Eye (tissue), 1 donor: ENCODE data around the gene TMEM132D.
"Not testable (repeated sequence)": the region's sequence is repeated elsewhere in the genome, so short reads cannot be mapped to it uniquely, and the experiment has no call there.

Experiments
- DNase-seq: peaks from one replicate; pipeline ENCODE4 v3.0.0-alpha.2; 2015

Gene TMEM132D

DNA sequence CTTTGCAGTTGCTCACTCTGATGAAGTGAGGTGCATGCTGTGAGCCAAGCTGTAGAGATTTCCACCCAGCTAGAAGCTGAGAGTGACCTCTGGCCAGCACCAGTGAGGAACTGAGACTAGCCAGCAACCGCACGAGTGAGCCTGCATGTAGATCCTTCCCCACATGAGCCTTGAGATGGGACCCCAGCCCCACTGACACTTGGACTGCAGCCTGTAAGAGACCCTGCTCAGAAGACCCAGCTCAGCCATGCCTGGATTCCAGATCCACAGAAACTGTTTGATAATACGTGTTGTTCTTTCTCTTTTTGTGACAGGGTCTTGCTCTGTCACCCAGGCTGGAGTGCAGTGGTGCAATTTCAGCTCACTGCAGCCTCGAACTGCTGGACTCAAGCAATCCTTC is 821.4 kb downstream of the TMEM132D start:
- no peak for DNase-seq

GRCh38 chr12:129081755-129082250 is 822.0 kb downstream of the TMEM132D start:
- DNase-seq, result no peak

DNA sequence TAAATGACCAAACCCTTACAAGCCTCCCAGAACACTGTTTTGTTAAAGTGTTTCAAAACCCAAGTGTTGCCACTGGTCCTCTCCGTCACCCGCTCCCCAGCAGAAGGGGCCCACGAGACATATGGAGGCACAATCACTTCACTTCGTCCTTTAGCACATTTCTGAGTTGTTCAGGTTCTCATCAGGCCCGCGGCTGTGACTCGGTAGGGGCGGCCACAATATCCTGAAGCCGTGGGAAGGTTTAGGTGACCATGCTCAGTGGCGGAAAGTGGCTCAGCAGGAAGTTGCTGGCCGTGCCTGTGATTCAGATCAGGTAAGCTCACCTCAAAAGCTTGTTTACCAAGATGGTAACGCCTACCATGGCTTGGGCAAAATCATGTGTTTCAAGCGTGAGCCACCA is 823.0 kb downstream of the TMEM132D start:
- no peak for DNase-seq

DNA sequence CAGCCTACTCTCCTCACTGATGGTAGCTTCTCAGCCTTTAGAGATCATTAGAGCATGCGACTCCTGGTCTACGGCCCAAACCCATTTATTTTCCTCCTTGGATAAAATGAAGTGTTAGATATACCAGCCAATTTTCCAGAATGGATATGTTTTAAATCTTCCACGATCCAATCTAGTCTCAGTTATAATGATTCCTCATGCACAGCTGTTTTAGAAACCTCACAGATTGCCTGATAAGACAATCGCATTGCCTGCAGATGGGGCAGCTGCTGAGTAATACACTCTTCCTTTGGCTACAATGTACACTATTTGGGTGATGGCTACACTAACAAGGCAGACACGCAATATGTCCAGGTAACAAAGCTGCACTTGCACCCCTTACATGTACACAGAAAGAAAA is 823.4 kb downstream of the TMEM132D start:
- no peak for DNase-seq

DNA sequence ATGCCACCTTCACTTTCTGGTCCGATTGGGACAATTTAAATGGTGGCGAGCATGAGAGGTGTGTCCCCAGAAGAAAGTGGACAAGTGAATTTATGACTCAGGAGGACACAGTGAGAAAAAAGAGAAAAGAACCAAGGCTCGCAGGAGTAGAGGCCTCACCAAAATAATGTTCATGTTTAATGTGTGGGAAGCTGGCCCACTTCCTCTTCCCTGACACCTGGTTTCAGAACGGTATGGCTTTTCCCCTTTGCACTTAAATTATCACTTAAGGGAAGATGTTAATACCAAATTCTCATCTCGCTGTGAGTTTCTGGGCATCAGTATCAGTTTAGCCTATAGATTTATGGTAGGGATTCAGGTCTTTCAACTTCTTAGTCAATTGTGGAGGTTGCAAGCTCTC is 824.1 kb downstream of the TMEM132D start:
- no peak for DNase-seq

- no peak for DNase-seq
These were observed 827.1 kb downstream of the TMEM132D start for GRCh38 chr12:129076441-129077320.

DNA sequence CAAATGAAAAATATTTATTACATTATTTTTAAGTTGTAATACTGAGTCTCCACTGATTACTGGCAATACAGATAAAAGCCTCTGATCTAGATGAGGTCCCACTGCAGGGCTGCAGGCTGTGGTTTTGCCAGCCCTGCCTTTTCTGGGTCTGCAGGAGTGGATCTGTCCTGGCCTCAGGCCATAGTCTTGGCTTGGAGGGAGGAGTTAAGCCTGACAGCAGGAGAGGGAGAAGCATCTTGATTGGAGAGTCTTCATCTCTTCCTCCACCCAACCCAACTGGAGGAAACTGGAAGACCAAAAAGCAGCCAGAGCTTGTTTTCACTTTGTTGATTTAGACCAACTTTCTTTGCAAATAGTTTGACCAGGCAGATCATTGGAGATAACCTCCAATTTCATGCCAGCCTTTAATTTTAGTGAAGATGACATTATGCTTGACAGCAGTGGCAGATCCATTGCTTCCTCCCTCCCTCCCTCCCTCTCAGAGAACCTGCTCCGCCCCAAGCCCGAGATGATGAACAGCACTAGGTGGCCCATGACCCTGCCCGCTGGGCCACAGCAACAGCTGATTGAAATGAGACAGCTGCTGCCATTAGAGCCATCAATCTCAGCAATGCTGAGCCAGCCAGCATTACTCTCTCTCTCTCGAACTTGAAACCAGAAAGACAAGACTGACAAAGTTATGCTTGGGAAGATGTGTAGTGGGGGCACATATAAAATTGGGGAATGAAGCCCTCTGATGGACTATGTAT is 828.2 kb downstream of the TMEM132D start:
- peak; percentile 63 for DNase-seq

GRCh38 chr12:129074379-129074778 is 829.4 kb downstream of the TMEM132D start:
- DNase-seq, result no peak

DNA sequence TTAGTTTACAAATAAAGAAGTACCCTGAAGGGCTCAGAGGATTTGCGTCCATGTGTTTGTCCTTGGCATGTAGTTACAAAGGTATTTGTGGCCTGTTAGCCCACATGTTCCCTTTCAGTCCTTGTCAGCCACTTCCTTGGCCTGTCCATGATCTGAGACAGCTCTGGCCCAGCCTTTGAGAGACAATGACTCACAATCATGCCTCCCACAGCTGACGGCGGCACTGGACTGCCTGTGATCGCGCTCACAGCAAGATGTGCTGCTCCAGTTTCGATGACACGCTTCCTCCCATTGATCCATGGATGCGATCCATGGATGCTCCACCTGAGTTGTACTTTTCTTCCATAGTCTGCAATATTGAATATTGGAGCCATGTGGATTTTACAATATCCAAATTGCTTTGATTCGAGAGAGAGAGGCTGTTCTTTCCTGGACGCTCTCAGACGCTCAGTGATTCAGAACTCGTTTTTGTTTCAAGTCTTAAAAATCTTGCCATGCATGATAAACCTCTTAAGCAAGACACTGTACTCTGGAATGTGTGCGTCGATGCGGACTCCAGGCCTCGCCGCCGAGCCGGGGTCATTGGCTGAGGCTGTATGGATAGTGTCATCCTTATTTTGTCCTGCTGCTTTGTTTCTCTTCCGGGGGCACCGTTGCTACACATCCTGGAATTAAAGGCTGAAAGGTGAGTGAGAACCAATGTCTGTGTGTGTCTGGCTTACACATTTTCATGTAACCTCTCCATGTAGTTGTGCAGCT is 830.5 kb downstream of the TMEM132D start:
- peak; percentile 61 for DNase-seq

- no peak for DNase-seq
These were observed 832.5 kb downstream of the TMEM132D start for GRCh38 chr12:129071362-129071761.

DNA sequence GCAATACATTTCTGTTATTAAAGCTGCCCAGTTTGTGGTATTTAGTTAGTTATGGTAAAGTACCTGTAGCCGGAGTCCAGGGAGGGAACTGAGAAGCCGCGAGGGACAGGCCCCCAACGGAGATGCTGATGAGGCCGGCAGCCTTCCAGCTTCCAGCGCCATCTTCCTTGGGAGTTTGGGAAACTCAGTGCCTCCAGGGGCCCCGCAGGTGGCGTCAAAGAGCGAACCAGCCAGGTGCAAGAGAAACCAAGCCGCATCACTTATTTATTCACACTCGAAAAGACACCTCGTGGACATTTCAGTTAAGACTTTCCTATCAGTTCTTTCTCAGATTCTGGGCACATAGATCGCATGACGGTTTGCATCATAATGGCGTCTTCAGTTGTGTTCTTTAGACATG is 833.9 kb downstream of the TMEM132D start:
- no peak for DNase-seq

DNA sequence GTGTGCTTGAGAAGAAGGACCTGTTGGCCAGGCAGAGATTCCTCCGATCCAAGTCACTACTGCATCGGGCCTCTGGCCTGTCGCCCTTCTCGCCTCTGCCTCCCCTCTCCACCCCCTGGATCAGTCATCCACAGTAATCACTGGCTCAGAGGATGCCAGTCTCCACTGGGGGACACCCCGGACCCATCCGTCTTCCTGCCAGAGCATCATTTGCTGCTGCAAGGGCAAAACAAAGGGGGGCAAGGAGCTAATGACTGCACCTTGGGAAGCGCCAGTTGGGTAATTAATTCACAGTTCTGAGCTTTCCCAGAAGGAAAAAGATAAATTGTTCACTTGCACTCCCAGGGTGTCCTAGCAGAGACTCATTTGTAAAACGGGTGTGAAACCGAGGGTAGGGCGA is 835.1 kb downstream of the TMEM132D start:
- DNase-seq, result no peak

GRCh38 chr12:129067491-129067890 is 836.3 kb downstream of the TMEM132D start:
- no peak for DNase-seq

GRCh38 chr12:129064209-129064855 is 839.5 kb downstream of the TMEM132D start:
- peak; percentile 81 for DNase-seq

- no peak for DNase-seq
These were observed 840.2 kb downstream of the TMEM132D start for GRCh38 chr12:129063600-129063999.

DNA sequence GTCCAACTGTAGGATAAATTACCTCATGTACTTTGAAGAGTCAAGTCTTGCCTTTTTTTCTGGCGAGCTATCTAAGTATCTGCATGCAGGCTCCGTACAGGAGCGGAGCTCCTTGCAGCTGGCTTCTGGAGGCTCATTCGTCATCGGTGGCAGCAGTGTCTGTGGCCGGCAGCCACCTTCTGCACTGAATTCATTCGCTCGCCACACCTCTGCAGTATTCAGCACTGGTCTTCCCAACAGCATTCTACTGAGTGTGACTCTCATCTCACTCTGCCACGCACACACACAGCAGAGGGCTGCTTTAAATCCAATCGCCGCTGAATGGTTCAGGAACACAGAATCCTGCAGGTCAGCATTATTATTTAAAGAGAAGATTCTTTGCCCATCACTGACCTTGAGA is 850.6 kb downstream of the TMEM132D start:
- no peak for DNase-seq

- no peak for DNase-seq
These were observed 851.5 kb downstream of the TMEM132D start for GRCh38 chr12:129052373-129052772.

DNA sequence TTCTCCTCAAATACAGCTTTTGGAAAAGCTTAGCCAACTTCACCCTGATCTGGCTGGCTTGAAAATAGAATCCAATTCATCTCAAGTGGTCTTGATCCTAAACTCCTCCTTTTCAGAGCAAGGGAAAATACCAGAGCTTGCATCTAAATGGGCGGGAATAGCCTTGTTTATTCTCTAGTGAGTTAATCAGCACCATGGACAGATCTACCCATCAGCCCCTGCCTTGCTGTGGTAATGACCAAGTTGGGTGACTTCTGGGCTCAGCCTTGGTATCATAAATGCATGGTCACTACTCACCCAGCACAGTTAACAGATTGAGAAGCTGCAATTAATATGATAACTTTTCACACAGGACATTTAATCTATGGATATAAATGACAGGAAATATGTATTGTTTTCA is 853.9 kb downstream of the TMEM132D start:
- peak; percentile 88 for DNase-seq

GRCh38 chr12:129043334-129043733 is 860.5 kb downstream of the TMEM132D start:
- DNase-seq, result not testable (repeated sequence)

DNA sequence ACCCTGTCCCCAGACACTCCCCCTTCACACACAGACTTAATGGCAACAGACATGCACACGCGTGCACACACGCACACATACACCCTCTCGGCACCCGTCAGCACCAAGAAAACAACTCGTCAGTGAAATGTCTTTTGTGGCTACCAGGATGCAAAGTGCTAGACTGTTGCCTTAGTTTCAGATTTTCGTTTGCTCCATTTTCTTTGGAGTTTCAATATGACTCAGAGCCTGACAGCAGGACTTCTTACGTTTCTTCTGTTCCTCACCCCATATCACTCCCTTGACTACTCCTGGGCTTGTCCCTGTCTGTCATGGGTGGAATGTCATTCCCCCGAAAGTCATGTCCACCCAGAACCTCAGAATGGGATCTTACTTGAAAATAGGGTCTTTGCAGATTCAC is 867.7 kb downstream of the TMEM132D start:
- DNase-seq, result no peak

- no peak for DNase-seq
These were observed 869.1 kb downstream of the TMEM132D start for GRCh38 chr12:129034558-129035289.

DNA sequence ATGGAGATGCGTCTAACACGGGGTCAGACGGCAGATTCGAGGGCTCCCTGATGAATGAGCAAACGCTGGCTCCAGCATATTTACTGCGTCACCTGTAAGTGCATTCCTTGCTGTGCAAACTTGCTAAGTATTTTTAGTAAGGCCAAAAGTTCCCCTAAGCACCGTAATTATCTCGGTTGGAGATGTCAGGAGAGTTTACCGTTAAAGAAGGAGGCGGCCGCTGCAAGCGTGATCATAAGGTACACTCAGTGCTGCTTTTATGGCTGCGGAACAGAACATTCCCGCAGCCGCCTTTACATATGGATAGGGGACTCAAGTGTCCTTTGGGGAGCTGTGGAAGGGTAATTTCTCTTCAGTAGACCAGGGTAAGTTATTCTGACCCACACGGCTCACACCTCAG is 875.0 kb downstream of the TMEM132D start:
- peak; percentile 65 for DNase-seq
